Stimulated activated naive CD4-positive, alpha-beta T cell (primary cell): ENCODE data around the gene JHY.
A peak's percentile ranks its signal among the peaks of the same experiment; 100 is the strongest.
"Not testable (repeated sequence)": the region's sequence is repeated elsewhere in the genome, so short reads cannot be mapped to it uniquely, and the experiment has no call there.

ENCODE experiments used
- DNase-seq, 6 experiments: peaks; one replicate each; lab custom pipeline; 2025; lab: John Stamatoyannopoulos, UW

The JHY gene

DNA sequence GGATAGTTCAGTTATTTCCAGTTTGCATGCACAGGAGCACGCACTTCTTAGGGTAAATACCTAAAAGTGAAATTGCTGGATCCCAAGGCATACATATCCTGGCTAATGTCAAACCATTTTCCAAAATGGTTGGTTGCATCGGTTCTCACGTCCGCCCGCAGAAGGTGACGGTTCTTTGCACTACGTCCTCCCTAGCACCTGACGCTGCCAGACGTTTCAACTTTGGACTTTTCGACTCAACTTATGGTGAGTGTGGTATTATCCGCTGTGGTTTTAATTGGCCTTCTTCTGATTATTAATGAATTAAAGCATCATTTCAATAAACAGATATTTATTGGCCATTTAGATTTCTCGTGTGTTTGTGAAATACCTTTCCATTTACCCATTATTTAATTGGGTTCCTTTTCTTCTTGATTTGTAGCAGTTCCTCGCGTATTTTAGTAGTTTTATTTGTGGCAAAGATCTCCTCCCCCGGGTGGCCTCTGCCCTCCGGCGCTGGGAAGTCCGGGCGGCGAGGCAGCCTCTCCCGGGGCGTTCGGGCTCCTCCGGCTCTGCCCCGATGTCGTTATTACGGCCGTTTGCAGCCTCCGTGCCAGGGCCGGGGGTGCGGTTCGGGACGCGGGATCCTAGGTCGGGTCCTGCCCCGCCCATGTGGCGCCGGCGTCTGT, at the start of gene JHY:
Gene JHY (plus strand): TSS at position 571 of the 668 bp plus-strand sequence. CDS start 3,091 bp downstream, outside the sequence.
- no peak for DNase-seq

DNA sequence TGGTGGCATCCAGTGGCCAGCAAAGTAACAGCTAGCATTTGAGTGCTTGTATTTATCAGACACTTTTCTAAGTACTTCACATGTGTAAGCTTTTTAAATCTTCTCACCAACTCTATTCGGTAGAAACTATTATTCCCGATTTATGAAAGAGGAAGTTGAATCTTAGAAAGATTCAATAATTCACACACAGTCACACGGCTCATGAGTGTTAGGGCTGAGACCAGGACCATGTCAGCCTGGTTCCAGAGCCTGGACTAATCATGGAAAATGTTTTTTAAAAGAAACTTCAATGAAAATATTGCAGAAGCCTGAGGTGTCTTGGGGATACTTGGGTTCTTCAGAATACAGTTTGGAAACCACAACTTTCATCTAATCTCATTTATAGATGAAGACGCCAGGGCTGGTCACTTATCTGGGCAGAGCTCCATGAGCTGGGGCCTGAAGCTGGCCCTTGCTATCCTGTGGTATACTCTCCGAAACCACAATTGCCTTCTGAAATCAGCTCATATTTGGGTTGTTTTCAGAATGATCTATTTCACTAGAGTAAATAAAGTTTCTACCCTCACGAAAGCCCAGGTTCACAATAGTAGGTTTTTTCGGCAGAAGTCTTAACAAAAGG, 48.6 kb upstream of the JHY start:
- DNase-seq, result no peak

DNA sequence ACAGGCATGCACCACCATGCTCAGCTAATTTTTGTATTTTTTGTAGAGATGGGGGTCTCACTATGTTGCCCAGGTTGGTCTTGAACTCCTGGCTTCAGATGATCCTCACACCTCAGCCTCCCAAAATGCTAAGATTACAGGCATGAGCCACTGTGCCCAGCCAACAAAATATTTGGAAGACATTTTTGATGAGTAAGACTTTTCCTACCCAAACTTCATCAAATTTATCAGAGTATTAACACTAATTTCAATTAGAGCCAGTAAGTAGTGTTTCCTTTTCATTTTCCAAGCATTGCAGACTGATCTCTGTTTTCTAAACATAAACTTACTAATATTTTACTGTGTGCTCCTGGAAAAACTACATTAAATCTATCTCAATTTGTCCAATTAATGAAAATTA, 45.6 kb upstream of the JHY start:
- DNase-seq, result no peak

DNA sequence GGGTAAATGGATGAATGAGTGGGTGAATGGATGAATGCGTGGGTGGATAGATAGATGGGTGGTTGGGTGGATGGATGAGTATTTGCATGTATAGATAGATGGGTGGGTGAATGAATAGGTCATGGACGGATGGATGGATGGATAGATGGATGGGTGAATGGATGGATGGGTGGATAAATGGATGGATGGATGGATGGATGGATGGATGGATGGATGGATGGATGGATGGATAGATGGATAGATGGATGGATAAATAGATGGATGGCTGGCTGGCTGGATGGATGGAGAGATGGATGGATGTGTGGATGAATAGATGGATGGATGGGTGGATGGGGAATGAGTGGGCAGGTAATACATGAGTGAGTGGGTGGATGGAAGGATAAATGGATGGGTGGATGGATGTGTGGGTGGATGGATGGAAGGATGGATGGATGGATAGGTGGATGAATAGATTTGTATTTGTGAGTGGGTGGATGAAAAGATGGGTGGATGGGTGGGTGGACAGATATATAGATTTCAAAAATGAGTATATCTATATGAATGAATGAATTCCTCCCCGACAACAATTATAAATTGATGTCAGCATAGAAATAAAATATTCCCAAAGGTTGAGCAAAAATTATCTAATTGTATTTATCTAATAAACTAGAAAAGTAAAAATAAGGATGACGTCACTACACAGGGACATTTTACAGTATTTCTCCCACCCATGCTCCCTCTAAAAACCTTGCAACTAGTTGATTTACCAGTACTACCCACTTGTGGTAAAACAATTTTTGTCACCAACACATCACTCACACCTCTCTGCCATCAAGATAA, 44.8 kb upstream of the JHY start:
- no peak for DNase-seq

DNA sequence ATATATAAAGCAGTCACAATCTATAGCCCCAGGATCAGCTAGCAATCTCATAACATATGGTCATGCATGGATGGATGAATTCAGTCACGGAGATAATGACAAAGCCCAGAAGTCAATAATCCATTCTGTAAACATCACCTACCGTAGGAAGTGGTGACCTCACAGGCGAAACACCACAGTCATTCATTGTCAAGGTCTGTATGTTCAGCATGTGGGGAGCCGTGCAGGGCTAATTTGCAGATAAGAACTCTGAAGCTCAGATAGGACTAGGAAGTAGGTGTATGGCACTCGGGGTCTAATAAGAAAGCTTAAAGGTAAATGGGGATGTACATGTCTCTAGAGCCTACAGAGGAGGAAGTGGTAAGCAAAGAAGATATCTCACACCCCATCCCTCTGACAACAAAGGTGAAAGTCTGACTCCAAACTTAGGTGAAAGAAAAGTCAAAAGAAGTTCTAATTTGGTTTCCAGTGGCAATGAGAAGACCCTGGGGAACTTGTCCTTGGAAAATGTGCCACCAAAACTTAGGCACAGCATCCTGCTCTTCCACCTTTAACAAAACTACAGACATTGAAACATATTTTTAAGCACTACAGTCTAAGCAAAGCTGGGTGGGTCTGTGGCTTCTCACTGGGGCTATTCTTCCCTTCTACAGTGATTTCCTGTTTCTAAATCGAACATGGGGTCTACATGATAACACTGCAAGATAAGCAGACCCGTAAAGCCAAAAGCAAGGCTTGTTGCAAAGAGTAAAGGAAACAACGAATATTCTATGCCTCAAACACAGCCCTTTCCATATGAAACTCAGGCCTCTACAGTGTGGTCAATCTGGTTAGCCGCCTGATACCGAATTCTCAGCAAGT, 39.0 kb upstream of the JHY start:
- DNase-seq, result peak in 4 of 6 experiments; percentile 7 to 63 (median 48)

DNA sequence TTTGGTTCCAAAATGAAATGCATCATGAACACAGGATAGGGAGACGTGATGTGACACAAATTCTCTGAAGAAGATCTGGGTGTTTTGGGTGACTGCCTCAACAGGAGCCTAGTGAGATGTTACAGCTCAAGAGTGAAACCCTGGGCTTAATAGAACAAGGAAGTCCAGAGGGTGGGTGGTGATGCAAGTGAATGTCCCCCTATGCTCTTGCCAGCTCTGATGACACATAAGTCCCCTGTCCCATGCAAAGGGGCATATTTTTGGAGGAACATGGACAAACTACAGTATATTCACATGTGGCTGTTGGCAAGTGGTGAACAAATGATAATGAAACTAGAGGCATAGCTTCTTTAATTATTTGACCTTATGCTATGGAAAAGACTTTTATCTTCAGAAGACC, 35.1 kb upstream of the JHY start:
- no peak for DNase-seq

DNA sequence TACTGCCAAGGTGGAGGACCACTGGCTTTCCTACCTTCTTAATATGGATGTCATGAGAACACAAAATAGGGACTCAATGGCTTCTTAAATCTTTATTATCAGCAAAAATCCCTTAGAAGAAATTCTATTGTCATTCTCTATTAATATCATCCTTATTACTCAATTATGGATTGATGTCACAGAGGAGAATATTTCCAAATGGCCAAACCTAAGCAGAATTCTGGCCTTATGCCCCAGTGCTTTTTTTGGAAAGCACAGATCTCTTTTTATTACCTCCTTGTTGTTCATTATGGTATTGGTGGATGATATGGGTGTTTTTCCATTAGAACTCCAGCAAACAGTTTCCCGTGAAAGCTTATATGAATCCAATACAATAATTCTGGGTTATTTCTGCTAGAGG, 34.4 kb upstream of the JHY start:
- no peak for DNase-seq

DNA sequence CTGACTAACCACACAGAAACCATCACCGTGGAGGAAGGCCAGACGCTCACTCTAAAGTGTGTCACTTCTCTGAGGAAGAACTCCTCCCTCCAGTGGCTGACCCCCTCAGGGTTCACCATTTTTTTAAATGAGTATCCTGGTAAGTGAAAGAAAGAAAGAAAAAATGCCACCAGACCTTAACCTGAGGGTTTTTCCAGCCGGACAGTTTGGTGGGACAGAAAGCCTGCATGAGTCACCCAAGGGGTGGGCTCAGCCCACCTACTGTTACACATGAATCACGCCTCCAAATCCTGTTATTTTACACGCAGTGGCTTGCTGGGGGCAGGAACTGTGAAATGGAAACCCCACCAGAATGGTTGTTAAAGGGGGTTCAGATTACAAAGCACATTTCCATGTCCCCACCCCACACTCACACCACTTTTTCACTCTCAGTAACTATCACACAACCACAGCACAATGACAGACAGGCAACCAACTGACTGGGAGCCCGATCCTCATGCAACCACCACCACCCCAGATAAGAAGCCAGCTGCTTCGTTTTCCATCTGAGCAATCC, 32.4 kb upstream of the JHY start:
- DNase-seq, result no peak

DNA sequence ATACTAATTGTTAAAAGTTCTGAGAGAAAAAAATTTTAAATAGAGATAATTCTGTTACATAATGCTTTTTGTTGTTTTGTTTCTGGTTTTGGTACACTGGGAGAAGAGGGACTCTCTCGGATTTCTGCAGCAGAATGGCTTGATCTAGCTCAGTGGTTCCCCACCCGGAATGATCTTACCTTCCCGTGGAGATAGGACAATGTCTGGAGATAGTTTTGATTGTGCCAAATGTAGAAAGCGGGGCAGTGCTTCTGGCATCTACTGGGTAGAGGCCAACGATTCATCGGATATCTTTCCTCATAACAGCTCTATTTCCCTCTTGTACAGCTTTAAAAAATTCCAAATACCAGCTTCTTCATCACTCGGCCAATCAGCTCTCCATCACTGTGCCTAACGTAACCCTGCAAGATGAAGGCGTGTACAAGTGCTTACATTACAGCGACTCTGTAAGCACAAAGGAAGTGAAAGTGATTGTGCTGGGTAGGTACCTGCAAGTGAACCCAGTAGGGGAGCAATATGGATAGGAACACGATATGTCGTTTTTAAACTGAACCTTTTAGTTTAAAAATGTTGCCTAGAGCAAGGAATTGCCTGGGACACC, 31.1 kb upstream of the JHY start:
- DNase-seq, result peak in 4 of 6 experiments; percentile 20 to 60 (median 44)

DNA sequence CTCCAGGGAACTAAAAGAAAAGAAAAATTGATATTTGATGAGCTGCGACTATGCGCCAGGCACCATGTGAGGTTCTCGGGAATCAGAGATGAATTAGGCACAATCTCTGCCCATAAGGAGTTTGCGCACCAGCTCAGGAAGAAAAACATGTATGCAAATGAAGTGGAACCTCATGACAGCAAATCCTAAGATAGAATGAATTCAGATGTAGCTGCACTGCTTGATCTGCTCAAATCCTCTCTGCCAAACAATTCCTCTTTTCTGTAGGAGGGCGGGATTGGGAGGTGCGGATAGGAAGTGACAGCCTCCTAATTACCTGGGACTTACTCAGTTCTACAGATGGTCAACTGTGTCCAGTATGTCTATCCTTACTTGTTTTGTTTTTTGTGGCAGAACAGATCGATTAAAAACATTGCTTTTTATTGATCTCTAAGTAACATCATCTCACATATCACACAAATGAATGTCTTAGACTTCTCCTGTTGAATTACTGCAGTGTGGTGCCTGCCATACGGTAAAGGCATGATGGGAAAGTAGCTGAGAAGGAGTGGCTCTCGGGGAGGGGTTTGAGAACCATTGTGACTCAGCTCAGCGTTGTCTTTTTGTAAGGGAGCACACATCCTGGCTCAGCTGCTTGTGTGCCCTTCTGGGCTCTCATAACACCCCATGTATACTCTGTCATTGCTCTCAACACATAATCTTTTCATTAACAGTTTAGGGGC, 30.3 kb upstream of the JHY start:
- peak in 2 of 6 experiments; percentile 14 to 26 for DNase-seq

DNA sequence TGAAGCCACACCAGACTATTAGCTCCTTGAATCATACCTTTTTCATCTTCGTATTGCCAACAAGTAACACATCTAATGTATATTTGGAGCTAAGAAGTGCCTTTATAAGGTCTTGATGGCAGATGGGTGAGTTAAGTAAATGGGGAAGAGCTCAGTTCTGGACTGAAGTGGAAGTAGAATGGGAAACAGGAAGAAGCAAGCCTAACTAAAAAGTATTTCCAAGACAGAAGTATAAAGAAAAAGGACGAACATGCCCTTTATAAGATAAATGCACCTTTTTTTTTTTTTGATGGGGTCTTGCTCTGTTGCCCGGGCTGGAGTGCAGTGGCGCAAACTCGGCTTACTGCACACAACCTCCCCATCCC, 29.8 kb upstream of the JHY start:
- no peak for DNase-seq

DNA sequence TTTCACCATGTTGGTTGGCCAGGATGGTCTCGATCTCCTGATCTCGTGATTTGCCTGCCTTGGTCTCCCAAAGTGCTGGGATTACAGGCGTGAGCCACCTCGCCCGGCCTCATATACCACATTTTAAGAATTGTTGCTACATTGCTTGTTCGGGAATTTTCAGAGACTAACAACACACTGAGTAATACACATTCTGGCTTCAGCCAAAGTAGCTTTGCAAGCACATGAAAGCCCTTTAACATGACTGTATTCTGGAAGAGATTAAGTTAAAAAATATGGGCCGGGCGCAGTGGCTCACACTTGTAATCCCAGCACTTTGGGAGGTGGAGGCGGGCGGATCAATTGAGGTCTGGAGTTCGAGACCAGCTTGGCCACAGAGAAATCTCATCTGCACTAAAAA, 29.3 kb upstream of the JHY start:
- DNase-seq, result no peak

DNA sequence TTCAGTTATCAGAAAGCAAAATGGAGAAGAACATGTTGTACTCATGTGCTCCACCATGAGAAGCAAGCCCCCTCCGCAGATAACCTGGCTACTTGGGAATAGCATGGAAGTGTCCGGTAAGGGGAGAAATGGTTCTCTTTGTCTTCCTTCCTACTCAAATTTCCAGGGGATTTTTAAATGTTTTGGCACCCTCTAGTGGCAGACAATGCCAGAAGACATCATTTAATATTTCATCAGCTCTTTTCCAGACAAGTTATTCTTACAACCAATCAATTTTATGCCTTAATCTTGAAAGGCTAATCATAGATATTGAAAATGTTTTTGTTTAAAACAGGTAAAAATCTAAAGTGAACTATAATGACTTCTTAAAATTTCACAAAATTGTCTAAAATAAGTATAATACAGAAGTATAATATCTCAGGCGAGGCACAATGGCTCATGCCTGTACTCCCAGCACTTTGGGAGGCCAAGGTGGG, 28.6 kb upstream of the JHY start:
- peak; percentile 3 to 74 (median 28) for DNase-seq

DNA sequence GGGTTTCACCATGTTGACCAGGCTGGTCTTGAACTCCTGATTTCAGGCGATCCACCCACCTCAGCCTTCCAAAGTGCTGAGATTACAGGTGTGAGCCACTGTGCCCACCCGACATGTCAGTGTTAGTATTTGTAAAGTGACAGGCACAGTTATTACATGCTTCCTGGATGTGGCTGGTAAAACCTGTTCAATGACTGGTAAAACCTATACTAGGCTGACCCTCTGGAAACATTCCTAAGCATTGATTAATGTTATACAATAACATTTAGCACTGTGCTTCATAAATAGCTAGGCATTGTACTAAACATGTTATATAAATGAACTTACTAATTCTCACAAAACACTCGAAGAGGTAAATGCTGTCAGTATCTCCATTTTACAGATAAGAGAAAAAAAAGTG, 20.9 kb upstream of the JHY start:
- no peak for DNase-seq

DNA sequence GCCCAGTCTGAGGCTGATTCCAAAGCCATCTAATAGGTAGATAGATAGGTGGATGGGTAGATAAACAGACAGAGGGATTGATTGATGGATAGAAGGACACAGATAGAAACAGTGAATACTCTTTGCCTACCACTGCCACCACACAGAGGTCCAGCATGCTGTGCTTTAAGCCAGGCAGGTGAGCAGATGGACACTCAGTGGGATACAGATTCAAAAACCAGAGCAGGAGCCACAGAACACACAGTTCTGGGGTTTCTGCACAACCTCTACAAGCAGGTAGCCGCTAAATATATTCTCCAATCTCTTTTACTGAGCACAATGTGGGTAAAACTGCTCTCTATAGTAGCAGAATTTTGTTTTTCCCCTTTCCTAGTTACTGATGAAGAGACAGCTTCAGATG, 20.5 kb upstream of the JHY start:
- DNase-seq, result no peak

DNA sequence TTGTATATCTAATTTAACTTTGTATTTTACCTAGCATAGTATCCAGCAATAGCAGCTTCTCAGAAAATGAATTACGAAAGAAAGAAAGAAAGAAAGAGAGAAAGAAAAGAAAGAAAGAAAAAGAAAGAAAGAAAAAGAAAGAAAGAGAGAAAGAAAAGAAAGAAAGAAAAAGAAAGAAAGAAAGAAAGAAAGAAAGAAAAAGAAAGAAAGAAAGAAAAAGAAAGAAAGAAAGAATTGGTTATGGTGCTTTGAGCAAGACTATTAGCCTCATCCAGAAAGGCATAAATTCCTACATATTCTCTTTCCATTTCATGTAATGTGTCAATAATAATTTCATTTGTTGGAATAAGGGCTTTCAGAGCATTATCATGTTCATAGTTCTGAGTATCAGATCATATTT, 19.4 kb upstream of the JHY start:
- not testable (repeated sequence) for DNase-seq

DNA sequence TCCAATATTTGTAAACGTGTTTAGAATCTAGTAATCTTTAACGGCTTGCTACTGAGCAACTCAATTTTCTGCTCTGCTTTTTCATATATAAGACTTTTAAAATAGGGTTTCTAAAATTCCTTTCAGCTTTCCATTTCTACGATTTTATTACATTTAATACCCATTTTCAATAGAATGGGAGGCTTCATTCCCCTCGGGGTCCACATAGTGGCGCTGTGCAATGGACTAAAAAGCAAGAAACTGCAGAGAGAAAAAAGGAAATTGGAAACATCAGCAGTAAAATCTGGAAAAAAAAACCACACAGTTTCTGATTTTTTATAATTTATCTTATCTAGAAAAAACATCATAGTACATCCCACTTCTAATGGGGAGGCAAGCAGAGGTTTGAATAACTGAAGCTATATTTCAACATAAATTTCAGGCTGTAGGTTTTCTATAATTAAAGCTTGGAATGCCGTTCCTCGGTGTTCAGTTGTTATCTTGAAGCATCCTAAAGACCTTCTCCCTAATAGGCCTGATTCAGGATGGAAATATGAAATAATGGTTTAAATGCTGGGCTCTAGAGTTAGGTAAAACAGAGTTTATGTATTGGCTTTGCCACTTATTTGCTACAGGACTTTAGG, 18.7 kb upstream of the JHY start:
- DNase-seq, result peak in 4 of 6 experiments; percentile 15 to 37 (median 21)

DNA sequence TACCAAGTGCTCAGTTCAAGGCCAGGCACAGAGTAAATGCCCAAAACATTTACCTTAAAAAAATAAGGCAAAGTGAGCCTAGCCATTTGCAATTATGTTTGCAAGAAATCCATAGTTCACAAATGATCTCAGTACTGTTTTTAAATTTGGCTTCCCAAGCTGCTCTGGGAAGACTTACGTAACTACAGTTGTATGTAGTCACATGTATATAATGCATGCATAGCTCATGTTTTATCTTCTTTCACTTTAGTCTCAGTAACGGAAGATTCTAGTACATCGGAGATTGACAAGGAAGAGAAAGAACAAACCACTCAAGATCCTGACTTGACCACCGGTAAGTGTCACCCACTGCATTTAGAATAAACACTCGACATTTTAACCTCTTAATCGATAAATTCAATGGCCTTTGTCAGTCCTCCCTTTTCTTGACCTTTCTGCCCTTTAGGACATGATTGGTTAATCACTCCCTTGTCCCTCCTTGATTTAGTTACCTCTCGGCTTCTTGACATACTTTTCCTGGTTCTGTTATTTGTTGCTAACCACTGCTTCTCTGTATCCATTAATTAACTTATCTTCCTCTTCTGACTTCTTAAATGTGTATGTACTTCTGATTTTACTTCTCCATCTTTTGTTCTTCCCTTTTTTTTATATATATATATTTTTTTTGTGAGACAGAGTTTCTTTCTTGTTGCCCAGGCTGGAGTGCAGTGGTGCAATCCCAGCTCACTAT, 18.0 kb upstream of the JHY start:
- DNase-seq, result no peak

DNA sequence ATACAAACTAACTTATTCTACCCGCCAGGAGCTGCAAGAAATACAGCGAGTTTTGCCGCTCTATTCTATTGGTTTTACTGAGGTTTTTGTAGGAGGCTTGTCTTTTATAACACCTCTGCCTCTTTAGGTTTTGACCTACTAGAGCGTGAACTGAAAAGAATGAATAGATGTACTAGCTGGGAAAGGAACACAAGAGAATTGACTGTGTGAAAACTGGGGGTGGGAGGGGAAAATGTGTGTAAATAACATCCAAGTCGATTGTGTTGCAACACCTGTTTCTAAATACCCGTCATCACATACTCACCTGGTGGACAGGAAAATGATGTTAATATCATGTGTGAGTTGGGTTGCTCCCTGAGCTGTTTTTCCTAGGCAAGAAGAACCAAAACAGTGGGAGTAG, 12.9 kb upstream of the JHY start:
- no peak for DNase-seq
